Osteocyte (in vitro differentiated cells): Measurements from ENCODE around the gene EMC9. TPM values are rescaled to one million over a fixed set of nuclear protein-coding genes. Genes with fewer than 3 reads are reported as not detected.
A peak's percentile ranks its signal among the peaks of the same experiment; 100 is the strongest.

ENCODE experiments used
- DNase-seq: peaks from one replicate; pipeline ENCODE4 v3.0.0; 2021; ENCODE audit warnings: mixed read lengths; ENCODE audit not compliant: unreplicated experiment; ENCODE audit errors: extremely low spot score
- H3K27ac Mint-ChIP-seq: one replicate; pipeline ENCODE4 v1.8.0; 2021; ENCODE audit warnings: mild to moderate bottlenecking, mixed read lengths; ENCODE audit not compliant: unreplicated experiment
- H3K27me3 Mint-ChIP-seq: one replicate; pipeline ENCODE4 v1.8.0; 2021; ENCODE audit warnings: mixed read lengths; ENCODE audit not compliant: unreplicated experiment
- H3K36me3 Mint-ChIP-seq: one replicate; pipeline ENCODE4 v1.8.0; 2021; ENCODE audit warnings: mixed read lengths; ENCODE audit not compliant: unreplicated experiment
- H3K4me1 Mint-ChIP-seq: one replicate; pipeline ENCODE4 v1.8.0; 2021; ENCODE audit warnings: mixed read lengths; ENCODE audit not compliant: unreplicated experiment
- H3K4me3 Mint-ChIP-seq: one replicate; pipeline ENCODE4 v1.8.0; 2021; ENCODE audit warnings: mild to moderate bottlenecking, moderate library complexity, mixed read lengths; ENCODE audit not compliant: unreplicated experiment
- H3K9me3 Mint-ChIP-seq: one replicate; pipeline ENCODE4 v1.8.0; 2021; ENCODE audit warnings: mixed read lengths; ENCODE audit not compliant: unreplicated experiment
- total RNA-seq: library from RNA; stranded (reverse); gene quantifications from 2 replicates; pipeline ENCODE4 v1.2.1, GENCODE V29; 2021
- TF ChIP-seq, protein P1 (sequence below): fragments of 200-600 bp; sonication (generic); IDR thresholded peaks from 2 replicates; pipeline ENCODE4 v1.5.0; 2021; ENCODE audit warnings: antibody characterized with exemption, mild to moderate bottlenecking, moderate library complexity

The EMC9 gene
- total RNA-seq, 1 donor from 2014 or later: 15.6 TPM

- no peaks in the 10 kb centered on the region for H3K9me3 Mint-ChIP-seq
- peaks cover 15% of the 10 kb centered on the region for H3K36me3 Mint-ChIP-seq
- TF ChIP-seq, protein P1, sequence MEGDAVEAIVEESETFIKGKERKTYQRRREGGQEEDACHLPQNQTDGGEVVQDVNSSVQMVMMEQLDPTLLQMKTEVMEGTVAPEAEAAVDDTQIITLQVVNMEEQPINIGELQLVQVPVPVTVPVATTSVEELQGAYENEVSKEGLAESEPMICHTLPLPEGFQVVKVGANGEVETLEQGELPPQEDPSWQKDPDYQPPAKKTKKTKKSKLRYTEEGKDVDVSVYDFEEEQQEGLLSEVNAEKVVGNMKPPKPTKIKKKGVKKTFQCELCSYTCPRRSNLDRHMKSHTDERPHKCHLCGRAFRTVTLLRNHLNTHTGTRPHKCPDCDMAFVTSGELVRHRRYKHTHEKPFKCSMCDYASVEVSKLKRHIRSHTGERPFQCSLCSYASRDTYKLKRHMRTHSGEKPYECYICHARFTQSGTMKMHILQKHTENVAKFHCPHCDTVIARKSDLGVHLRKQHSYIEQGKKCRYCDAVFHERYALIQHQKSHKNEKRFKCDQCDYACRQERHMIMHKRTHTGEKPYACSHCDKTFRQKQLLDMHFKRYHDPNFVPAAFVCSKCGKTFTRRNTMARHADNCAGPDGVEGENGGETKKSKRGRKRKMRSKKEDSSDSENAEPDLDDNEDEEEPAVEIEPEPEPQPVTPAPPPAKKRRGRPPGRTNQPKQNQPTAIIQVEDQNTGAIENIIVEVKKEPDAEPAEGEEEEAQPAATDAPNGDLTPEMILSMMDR: no peak
- no peaks in the 10 kb centered on the region for H3K27me3 Mint-ChIP-seq
- H3K27ac Mint-ChIP-seq: peak overlapping the region; percentile 99
- peaks cover 30% of the 10 kb centered on the region for H3K4me1 Mint-ChIP-seq
- H3K4me3 Mint-ChIP-seq: peak overlapping the region; percentile 99
- DNase-seq: no peak
Observed at GRCh38 chr14:24145690-24146452, 4.5 kb upstream of the EMC9 start.

- TF ChIP-seq, protein P1: no peak
- peaks cover 9% of the 10 kb centered on the region for H3K36me3 Mint-ChIP-seq
- H3K4me3 Mint-ChIP-seq: no peak overlapping the region
- no peaks in the 10 kb centered on the region for H3K27me3 Mint-ChIP-seq
- DNase-seq: no peak
- H3K9me3 Mint-ChIP-seq: no peaks in the 10 kb centered on the region
- H3K4me1 Mint-ChIP-seq: peaks cover 34% of the 10 kb centered on the region
- peak overlapping the region; percentile 99 for H3K27ac Mint-ChIP-seq
Observed at GRCh38 chr14:24145219-24145618, 3.8 kb upstream of the EMC9 start.

DNA sequence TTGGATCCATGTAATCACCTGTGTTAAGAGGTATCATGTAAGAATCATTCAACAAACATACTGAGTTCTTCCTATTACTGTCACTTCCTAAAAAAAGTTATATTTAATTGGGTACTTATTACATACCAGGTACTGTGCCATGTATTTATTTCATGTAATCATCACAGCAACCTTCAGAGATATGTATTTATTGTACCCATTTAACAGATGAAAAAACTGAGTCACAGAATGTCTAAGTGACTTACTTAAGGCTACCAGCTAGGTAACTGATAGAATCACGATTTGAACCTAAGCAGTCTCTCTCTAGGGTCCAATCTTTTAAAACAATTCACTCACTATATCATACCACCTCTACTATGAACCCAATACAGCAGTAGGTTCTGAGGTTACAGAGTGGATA, 3.1 kb upstream of the EMC9 start:
- TF ChIP-seq, protein P1: no peak
- peaks cover 41% of the 10 kb centered on the region for H3K4me1 Mint-ChIP-seq
- H3K27ac Mint-ChIP-seq: peak overlapping the region; percentile 40
- no peaks in the 10 kb centered on the region for H3K27me3 Mint-ChIP-seq
- no peaks in the 10 kb centered on the region for H3K9me3 Mint-ChIP-seq
- no peak for DNase-seq
- no peak overlapping the region for H3K4me3 Mint-ChIP-seq
- H3K36me3 Mint-ChIP-seq: peaks cover 5% of the 10 kb centered on the region

GRCh38 chr14:24143511-24143910, 2.1 kb upstream of the EMC9 start:
- H3K27ac Mint-ChIP-seq: peak overlapping the region; percentile 38
- no peak for DNase-seq
- no peak overlapping the region for H3K4me3 Mint-ChIP-seq
- H3K9me3 Mint-ChIP-seq: no peaks in the 10 kb centered on the region
- H3K4me1 Mint-ChIP-seq: peaks cover 40% of the 10 kb centered on the region
- peaks cover 11% of the 10 kb centered on the region for H3K36me3 Mint-ChIP-seq
- TF ChIP-seq, protein P1: no peak
- H3K27me3 Mint-ChIP-seq: no peaks in the 10 kb centered on the region

DNA sequence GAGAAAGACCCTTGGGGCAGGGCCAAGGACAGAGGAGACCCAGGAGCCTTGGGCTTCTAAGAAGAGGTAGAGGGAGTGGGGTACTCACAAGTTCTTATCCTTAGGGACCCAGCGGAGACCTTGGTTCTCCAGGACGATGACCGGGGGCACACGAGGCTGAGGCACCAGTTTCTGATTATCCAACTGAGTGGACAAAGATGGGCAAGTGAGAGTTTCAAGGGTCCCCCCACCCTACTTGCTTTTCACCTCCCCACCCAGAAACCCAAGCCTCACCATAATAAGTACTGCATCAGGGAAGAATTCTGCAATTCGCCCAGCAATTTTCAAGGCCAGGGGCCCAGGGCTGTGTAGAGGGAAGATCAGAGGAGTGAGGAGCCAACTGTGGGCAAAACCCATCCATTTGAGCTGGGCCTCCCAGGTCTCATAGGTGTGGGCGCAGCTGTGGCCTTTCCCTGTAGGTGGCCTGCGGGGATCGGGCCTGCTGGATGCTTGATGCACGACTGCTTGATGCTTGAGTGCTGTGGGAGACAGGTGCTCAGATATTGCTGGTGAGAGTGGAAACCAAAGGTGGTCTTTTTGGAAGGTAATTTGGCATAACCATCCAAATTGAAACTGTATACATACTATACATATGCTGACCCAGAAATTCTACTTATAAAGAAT, 2.0 kb downstream of the EMC9 start:
- peaks cover 34% of the 10 kb centered on the region for H3K4me1 Mint-ChIP-seq
- no peaks in the 10 kb centered on the region for H3K9me3 Mint-ChIP-seq
- TF ChIP-seq, protein P1: no peak
- H3K27me3 Mint-ChIP-seq: no peaks in the 10 kb centered on the region
- H3K36me3 Mint-ChIP-seq: peaks cover 21% of the 10 kb centered on the region
- no peak for DNase-seq
- H3K4me3 Mint-ChIP-seq: peak overlapping the region; percentile 42
- H3K27ac Mint-ChIP-seq: peak overlapping the region; percentile 41
